Measurements from ENCODE around the gene FBXL3.

- TF ChIP-seq CTCF (IDR thresholded peaks at IDR 0.05; ENCODE audit: control extremely low read depth in 1 of 3, insufficient read depth in 1 of 3, low read depth in 1 of 3, low read length in 3 of 3) (no peak), EP300 (IDR thresholded peaks at IDR 0.05; ENCODE audit: borderline replicate concordance in 1 of 2, low read depth in 2 of 2, low read length in 2 of 2) (no peak), SP1 (IDR thresholded peaks at IDR 0.05; ENCODE audit: low read depth, low read length) (no peak), YY1 (IDR thresholded peaks at IDR 0.05; ENCODE audit: low read depth, low read length) (no peak), PHF8 (conservative IDR thresholded peaks at IDR 0.05; ENCODE audit: low read depth, low read length) (no peak), SIN3A (conservative IDR thresholded peaks at IDR 0.05 in 1 of 2, IDR thresholded peaks at IDR 0.05 in 1 of 2; ENCODE audit: low read depth in 1 of 2, low read length in 2 of 2) (no peak), POLR2A (IDR thresholded peaks at IDR 0.05; ENCODE audit: control extremely low read depth in 1 of 2, low read depth in 2 of 2, low read length in 2 of 2) (no peak), CHD2 (IDR thresholded peaks at IDR 0.05; ENCODE audit: low read length) (no peak), EZH2 (IDR thresholded peaks at IDR 0.05; ENCODE audit: low read depth, low read length, severe bottlenecking) (no peak), SP4 (IDR thresholded peaks at IDR 0.05; ENCODE audit: low read length) (no peak), BACH1 (IDR thresholded peaks at IDR 0.05; ENCODE audit: low read length) (no peak)
Measured at GRCh38 chr13:76971851-76972829, 54.8 kb downstream of the FBXL3 start.
